NCI-H1092 (cell line): ENCODE measurements around the gene LCE2B.

Experiments
- DNase-seq: peaks from one replicate; lab custom pipeline; 2025; lab: John Stamatoyannopoulos, UW

Gene LCE2B

GRCh38 chr1:152735648-152736047, 49.7 kb downstream of the LCE2B start:
- no peak for DNase-seq
